HCT116 (cell line): ENCODE results near the gene TCF7L2. TPM values are rescaled to one million over a fixed set of nuclear protein-coding genes. Genes with fewer than 3 reads are reported as not detected.

Experiments used
- ATAC-seq: fragments of 200-7000 bp; cut with Tn5 transposase; 2 replicates; pipeline ENCODE4 v1.9.1; 2020; ENCODE audit warnings: mild to moderate bottlenecking, moderate library complexity
- BruUV-seq: library from RNA; stranded (reverse); fragments of 400-500 nt; replicated peaks from 2 replicates; lab custom pipeline; 2021; lab: Mats Ljungman, UMichigan
- CTCF ChIA-PET: fragments of 300-600 bp; sonication (Branson Sonifier 250); formaldehyde crosslinking; loops from one replicate; lab custom pipeline; 2021; ENCODE audit warnings: antibody characterized with exemption; lab: Charles Lee
- POLR2A ChIA-PET: fragments of 300-600, 350-600 bp; sonication (Branson Sonifier 250); formaldehyde crosslinking; loops from one replicate; lab custom pipeline; 2021; ENCODE audit warnings: antibody characterized with exemption; lab: Charles Lee
- RAD21 ChIA-PET, 2 experiments: fragments of 300-600 bp; sonication (Branson Sonifier 250); formaldehyde crosslinking; loops; one replicate each; lab custom pipeline; 2023; ENCODE audit warnings: low total read pairs in 2 of 2; ENCODE audit not compliant: uncharacterized antibody in 2 of 2, unreplicated experiment in 2 of 2, low non-redundant PET in 1 of 2; lab: Charles Lee
- DNase-seq: peaks from one replicate; pipeline ENCODE4 v3.0.0-alpha.2; 2010; ENCODE audit warnings: low read depth, low spot score
- H2AFZ ChIP-seq: fragments of 200-600 bp; shearing (Covaris generic), sonication (generic); 2 replicates; pipeline ENCODE4 v1.6.1; 2017; ENCODE audit warnings: low read depth, mixed run types, mixed read lengths, antibody characterized with exemption, low read length; ENCODE audit not compliant: poor library complexity, severe bottlenecking
- H3K27ac ChIP-seq: 2 replicates; pipeline ENCODE4 v1.5.1; 2012; ENCODE audit warnings: low read depth, low read length
- H3K27me3 ChIP-seq: fragments of 200-600 bp; sonication (generic); 2 replicates; pipeline ENCODE4 v1.6.1; 2016; ENCODE audit warnings: mixed run types, low read length, mixed read lengths; ENCODE audit not compliant: insufficient read depth
- H3K36me3 ChIP-seq, 2 experiments: fragments of 200-500 bp in 1 of 2; fragments of 200-600 bp in 1 of 2; sonication (Bioruptor generic) in 1 of 2; sonication (generic) in 1 of 2; 2 replicates each; pipeline versions ENCODE4 v1.5.1 to v1.6.1; 2014 to 2016; ENCODE audit warnings: low read length in 2 of 2, inconsistent platforms in 1 of 2, mixed read lengths in 1 of 2, mixed run types in 1 of 2; ENCODE audit not compliant: insufficient read depth in 2 of 2, control insufficient read depth in 1 of 2
- H3K4me1 ChIP-seq, 2 experiments: fragments of 200-600 bp in 1 of 2; sonication (generic) in 1 of 2; 2 replicates each; pipeline versions ENCODE4 v1.5.1 to v1.6.1; 2012 to 2017; ENCODE audit warnings: low read length in 2 of 2, inconsistent platforms in 1 of 2, mild to moderate bottlenecking in 1 of 2, mixed read lengths in 1 of 2, mixed run types in 1 of 2, moderate library complexity in 1 of 2; ENCODE audit not compliant: insufficient read depth in 2 of 2, control insufficient read depth in 1 of 2
- H3K4me2 ChIP-seq: fragments of 200-600 bp; sonication (generic); 2 replicates; pipeline ENCODE4 v1.6.1; 2017; ENCODE audit warnings: mixed run types, low read length, mixed read lengths
- H3K4me3 ChIP-seq, 2 experiments: fragments of 200-600 bp in 1 of 2; sonication (generic) in 1 of 2; replicated peaks in 1 of 2; 2 replicates each; pipeline ENCODE4 v1.5.1; 2011 to 2016; ENCODE audit warnings: low read length in 2 of 2, control low read depth in 1 of 2, low read depth in 1 of 2, mild to moderate bottlenecking in 1 of 2, mixed read lengths in 1 of 2, mixed run types in 1 of 2
- H3K79me2 ChIP-seq: fragments of 200-600 bp; sonication (generic); 2 replicates; pipeline ENCODE4 v1.6.1; 2017; ENCODE audit warnings: mild to moderate bottlenecking, mixed run types, low read length, moderate library complexity, mixed read lengths; ENCODE audit not compliant: insufficient read depth
- H3K9ac ChIP-seq: fragments of 200-600 bp; sonication (generic); 2 replicates; pipeline ENCODE4 v1.6.1; 2016; ENCODE audit warnings: low read length, mixed read lengths
- H3K9me2 ChIP-seq: fragments of 200-600 bp; sonication (generic), shearing (Covaris generic); 2 replicates; pipeline ENCODE4 v1.6.1; 2017; ENCODE audit warnings: mixed run types, mild to moderate bottlenecking, moderate library complexity; ENCODE audit not compliant: insufficient read depth
- H3K9me3 ChIP-seq, 2 experiments: fragments of 200-500 bp in 1 of 2; fragments of 200-600 bp in 1 of 2; sonication (Bioruptor generic) in 1 of 2; sonication (generic) in 1 of 2; 2 replicates each; pipeline ENCODE4 v1.6.1; 2014 to 2017; ENCODE audit warnings: low read length in 2 of 2, mixed read lengths in 2 of 2, inconsistent platforms in 1 of 2, low read depth in 1 of 2, mild to moderate bottlenecking in 1 of 2, mixed run types in 1 of 2, moderate library complexity in 1 of 2; ENCODE audit not compliant: control insufficient read depth in 1 of 2, insufficient read depth in 1 of 2
- H4K20me1 ChIP-seq: fragments of 200-600 bp; sonication (generic), shearing (Covaris generic); 2 replicates; pipeline ENCODE4 v1.6.1; 2017; ENCODE audit warnings: mixed run types, mild to moderate bottlenecking, moderate library complexity; ENCODE audit not compliant: insufficient read depth
- ATF3 ChIP-seq: IDR thresholded peaks from 2 replicates; pipeline ENCODE4 v1.6.1; 2012
- CEBPB ChIP-seq: IDR thresholded peaks from 2 replicates; pipeline ENCODE4 v1.6.1; 2012; ENCODE audit warnings: low read depth
- CTCF ChIP-seq, 3 experiments: fragments of 200-600 bp in 1 of 3; sonication (generic) in 1 of 3; IDR thresholded peaks in 2 of 3; conservative IDR thresholded peaks in 1 of 3; 2 replicates each; pipeline ENCODE4 v1.5.1; 2012 to 2017; ENCODE audit warnings: low read depth in 2 of 3, low read length in 2 of 3, antibody characterized with exemption in 1 of 3, borderline replicate concordance in 1 of 3, control low read depth in 1 of 3, mild to moderate bottlenecking in 1 of 3, mixed read lengths in 1 of 3, mixed run types in 1 of 3, moderate library complexity in 1 of 3; ENCODE audit not compliant: insufficient read depth in 1 of 3
- JUND ChIP-seq: IDR thresholded peaks from 2 replicates; pipeline ENCODE4 v1.6.1; 2012
- POLR2AphosphoS5 ChIP-seq: IDR thresholded peaks from 2 replicates; pipeline ENCODE4 v1.6.1; 2011; ENCODE audit warnings: mild to moderate bottlenecking, low read depth, low read length, moderate library complexity
- RAD21 ChIP-seq: IDR thresholded peaks from 2 replicates; pipeline ENCODE4 v1.6.1; 2012; ENCODE audit warnings: low read depth, mild to moderate bottlenecking
- intact Hi-C: fragments of 100-400 bp; cut with micrococcal nuclease; formaldehyde crosslinking; loops from 2 replicates; pipeline ENCODE4 v1.10.0; 2022
- total RNA-seq: library from RNA; stranded (reverse); gene quantifications from one replicate; pipeline ENCODE4 v1.2.1, GENCODE V29; 2021; ENCODE audit not compliant: unreplicated experiment

The TCF7L2 gene
- total RNA-seq, 1 experiment from 2014 or later: 164 TPM

GRCh38 chr10:113080061-113080924 lies 130.2 kb downstream of the TCF7L2 start:
- CTCF ChIA-PET: interaction anchor here (1.3 to 1.5 kb wide), 2 partner anchors 59 to 305 kb away, joined by 3 to 8 read pairs; no protein-coding TSS in a partner anchor
- H3K36me3 ChIP-seq: peaks cover 6 to 13% of the 10 kb centered on the region in 2 experiments; a peak in 3 of 4 replicates
- H3K9me2 ChIP-seq: no peaks in the 10 kb centered on the region
- H3K9ac ChIP-seq: no peak overlapping the region
- DNase-seq (no peak), ATAC-seq (no peak)
- no peak overlapping the region for H2AFZ ChIP-seq
- BruUV-seq: no TSS peak
- no peak overlapping the region for H3K27ac ChIP-seq
- POLR2A ChIA-PET: no interaction called here
- no peak overlapping the region for H3K4me3 ChIP-seq
- H4K20me1 ChIP-seq: peaks cover 30% of the 10 kb centered on the region; the same call in 1 of the 2 replicates
- RAD21 ChIA-PET: no interaction called here
- TF ChIP-seq RAD21 (no peak), CEBPB (no peak), JUND (no peak)
- intact Hi-C loops: no loop called here
- H3K4me2 ChIP-seq: no peak overlapping the region
- no peaks in the 10 kb centered on the region for H3K9me3 ChIP-seq
- peaks cover 35 to 52% of the 10 kb centered on the region in 2 experiments for H3K4me1 ChIP-seq
- peaks cover 97% of the 10 kb centered on the region for H3K79me2 ChIP-seq
- H3K27me3 ChIP-seq: no peaks in the 10 kb centered on the region

- Histone ChIP-seq H3K4me1 (peaks cover 36 to 53% of the 10 kb centered on the region in 2 experiments), H3K4me2 (no peak overlapping the region)
- RAD21 ChIA-PET: no interaction called here
Measured at GRCh38 chr10:113080925-113081229, 130.8 kb downstream of the TCF7L2 start.

More at GRCh38 chr10:113080925-113081229, 130.8 kb downstream of the TCF7L2 start:
- Histone ChIP-seq H3K9ac (no peak overlapping the region), H2AFZ (no peak overlapping the region), H3K4me3 (no peak overlapping the region), H4K20me1 (peaks cover 36% of the 10 kb centered on the region; the same call in 1 of the 2 replicates), H3K79me2 (peaks cover 97% of the 10 kb centered on the region)
- POLR2A ChIA-PET: no interaction called here
- ATAC-seq: no peak
- TF ChIP-seq CTCF (IDR thresholded peaks at IDR 0.05 in 2 of 3, conservative IDR thresholded peaks at IDR 0.05 in 1 of 3; ENCODE audit: borderline replicate concordance in 1 of 3, insufficient read depth in 1 of 3, low read depth in 2 of 3, low read length in 2 of 3) (peak in 2 of 3 experiments; percentile 31 to 46; a peak in 3 of 6 replicates), ATF3 (no peak), POLR2AphosphoS5 (peak; percentile 19; the same call in 1 of the 2 replicates)
- TF ChIP-seq, all 23 proteins: peak for 2
- Histone ChIP-seq H3K36me3 (peaks cover 6 to 13% of the 10 kb centered on the region in 2 experiments; a peak in 3 of 4 replicates), H3K27ac (no peak overlapping the region), H3K9me2 (no peaks in the 10 kb centered on the region), H3K27me3 (no peaks in the 10 kb centered on the region), H3K9me3 (no peaks in the 10 kb centered on the region)
- BruUV-seq: TSS peak; percentile 3
- DNase-seq: no peak
- intact Hi-C loops: no loop called here
- CTCF ChIA-PET: interaction anchor here (1.3 to 1.5 kb wide), 2 partner anchors 59 to 304 kb away, joined by 3 to 8 read pairs; no protein-coding TSS in a partner anchor
